HEK293 (cell line): Measurements from ENCODE around the gene DDTL.
"Not testable (repeated sequence)": the region's sequence is repeated elsewhere in the genome, so short reads cannot be mapped to it uniquely, and the experiment has no call there.

Experiments used
- CTCF ChIP-seq: fragments of 450-650 bp; formaldehyde crosslinking; IDR thresholded peaks from 2 replicates; pipeline ENCODE4 v1.5.1; 2016; ENCODE audit warnings: missing biosample characterization, missing genetic modification characterization
- HOXA7 ChIP-seq: sonication (generic); formaldehyde crosslinking; IDR thresholded peaks from 2 replicates; pipeline ENCODE4 v1.8.1; 2022; ENCODE audit warnings: missing genetic modification reagents, borderline replicate concordance
- PRDM6 ChIP-seq: fragments of 450-650 bp; formaldehyde crosslinking; IDR thresholded peaks from 2 replicates; pipeline ENCODE4 v1.5.1; 2017; ENCODE audit warnings: missing biosample characterization, missing genetic modification characterization
- TSHZ1 ChIP-seq: fragments of 450-650 bp; formaldehyde crosslinking; IDR thresholded peaks from 2 replicates; pipeline ENCODE4 v1.5.1; 2016; ENCODE audit warnings: missing biosample characterization, missing genetic modification characterization, borderline replicate concordance
- ZBTB21 ChIP-seq: fragments of 450-650 bp; formaldehyde crosslinking; IDR thresholded peaks from 2 replicates; pipeline ENCODE4 v1.5.1; 2017; ENCODE audit warnings: missing biosample characterization, missing genetic modification characterization
- ZEB2 ChIP-seq: fragments of 450-650 bp; formaldehyde crosslinking; IDR thresholded peaks from 2 replicates; pipeline ENCODE4 v1.5.1; 2016; ENCODE audit warnings: missing biosample characterization, missing genetic modification characterization
- ZNF184 ChIP-seq: fragments of 450-650 bp; IDR thresholded peaks from 2 replicates; pipeline ENCODE4 v1.5.1; 2018; ENCODE audit warnings: missing biosample characterization, mild to moderate bottlenecking, missing genetic modification characterization
- ZNF19 ChIP-seq: fragments of 450-650 bp; formaldehyde crosslinking; IDR thresholded peaks from 2 replicates; pipeline ENCODE4; 2016; ENCODE audit warnings: missing biosample characterization, missing genetic modification characterization, low read depth
- ZNF660 ChIP-seq: fragments of 450-650 bp; IDR thresholded peaks from 2 replicates; pipeline ENCODE4 v1.5.1; 2018; ENCODE audit warnings: missing biosample characterization, mild to moderate bottlenecking, missing genetic modification characterization
- ZNF768 ChIP-seq: fragments of 450-650 bp; formaldehyde crosslinking; IDR thresholded peaks from 2 replicates; pipeline ENCODE4 v1.5.1; 2018; ENCODE audit warnings: missing biosample characterization, mild to moderate bottlenecking, missing genetic modification characterization
- ZNF830 ChIP-seq: fragments of 450-650 bp; IDR thresholded peaks from 2 replicates; pipeline ENCODE4 v1.5.0; 2018; ENCODE audit warnings: missing biosample characterization, missing genetic modification characterization, low read depth, mild to moderate bottlenecking, moderate library complexity
- ZSCAN23 ChIP-seq: fragments of 450-650 bp; formaldehyde crosslinking; IDR thresholded peaks from 2 replicates; pipeline ENCODE4 v1.5.1; 2016; ENCODE audit warnings: missing biosample characterization, missing genetic modification characterization

- not testable (repeated sequence) for TF ChIP-seq ZBTB21; CTCF (tag by site-specific recombination); ZSCAN23; ZNF830 (tag by site-specific recombination); TSHZ1; PRDM6 (tag by site-specific recombination); ZNF19 (tag by site-specific recombination); ZNF184 (tag by site-specific recombination); ZNF768; ZNF660 (tag by site-specific recombination); HOXA7 (CRISPR knock-in tag); ZEB2 (tag by site-specific recombination)
Measured at GRCh38 chr22:23974345-23974744, 7.7 kb downstream of the DDTL start, which contains the start of gene DDT.
